BLaER1 (cell line): ENCODE results near the gene UNC5B.

Experiments
- H3K27ac ChIP-seq: shearing (Covaris generic); formaldehyde crosslinking; 2 replicates; pipeline ENCODE4 v1.8.1; 2022
- H3K27me3 ChIP-seq: shearing (Covaris generic); formaldehyde crosslinking; 2 replicates; pipeline ENCODE4 v1.8.1; 2022
- H3K36me3 ChIP-seq: shearing (Covaris generic); formaldehyde crosslinking; 2 replicates; pipeline ENCODE4 v1.8.1; 2022
- H3K4me1 ChIP-seq: shearing (Covaris generic); formaldehyde crosslinking; 2 replicates; pipeline ENCODE4 v1.8.1; 2022
- H3K4me2 ChIP-seq: shearing (Covaris generic); formaldehyde crosslinking; 2 replicates; pipeline ENCODE4 v1.8.1; 2022
- H3K4me3 ChIP-seq: shearing (Covaris generic); formaldehyde crosslinking; 2 replicates; pipeline ENCODE4 v1.8.1; 2022
- H3K9ac ChIP-seq: shearing (Covaris generic); formaldehyde crosslinking; 2 replicates; pipeline ENCODE4 v1.8.1; 2022
- H3K9me3 ChIP-seq: shearing (Covaris generic); formaldehyde crosslinking; 2 replicates; pipeline ENCODE4 v1.8.1; 2022
- H4K20me1 ChIP-seq: shearing (Covaris generic); formaldehyde crosslinking; 2 replicates; pipeline ENCODE4 v1.8.1; 2022
- Cebpa-rat ChIP-seq: shearing (Covaris generic); IDR thresholded peaks from 2 replicates; pipeline ENCODE4 v1.8.1; 2022

The UNC5B gene

DNA sequence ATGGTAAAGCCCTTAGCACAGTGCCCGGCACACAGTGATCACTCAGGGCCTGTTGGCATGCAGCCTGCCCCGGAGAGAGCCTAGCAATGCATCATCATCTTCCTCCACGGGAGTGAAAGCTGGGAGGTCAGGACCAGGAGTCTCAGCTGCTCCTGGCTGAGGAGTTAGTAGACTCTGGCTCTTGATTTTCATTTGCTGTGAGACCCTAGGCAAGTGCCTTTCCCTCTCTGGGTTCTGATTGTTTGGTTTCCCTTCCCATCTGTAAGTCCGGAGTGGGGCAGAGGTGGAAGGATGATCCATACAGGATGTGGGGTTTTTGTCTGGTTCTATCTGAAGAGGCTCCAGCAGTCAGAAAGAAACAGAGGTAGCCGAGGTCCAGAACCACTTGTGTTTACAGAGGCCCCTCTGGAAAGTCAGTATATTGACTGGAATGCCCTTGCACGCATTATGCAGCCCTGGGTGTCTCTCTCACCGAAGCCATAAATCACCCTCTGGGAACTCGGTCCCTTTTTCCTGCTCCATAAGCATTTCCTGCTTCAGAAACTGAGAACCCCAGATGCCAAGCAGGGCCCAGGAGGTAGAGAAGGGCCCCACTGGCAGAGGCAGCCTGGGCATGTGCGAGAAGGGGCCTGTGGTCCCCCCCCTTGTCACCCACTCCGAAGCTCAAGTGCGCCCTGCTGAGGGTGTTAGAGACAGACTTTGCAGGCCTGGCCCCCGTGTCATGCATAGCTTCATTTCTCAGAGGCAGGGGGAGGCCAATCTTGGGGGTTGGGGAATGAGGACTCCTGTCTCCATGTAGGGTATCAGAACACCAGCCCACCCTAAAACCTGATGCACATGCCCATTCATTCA is 8.5 kb downstream of the UNC5B start:
- no peak overlapping the region for H3K4me2 ChIP-seq
- peaks cover 20% of the 10 kb centered on the region for H3K4me1 ChIP-seq
- H3K27me3 ChIP-seq, result peaks cover 33% of the 10 kb centered on the region
- H4K20me1 ChIP-seq, result peaks cover 17% of the 10 kb centered on the region; the same call in 1 of the 2 replicates
- no peak overlapping the region for H3K9ac ChIP-seq
- H3K9me3 ChIP-seq, result no peaks in the 10 kb centered on the region
- H3K36me3 ChIP-seq, result no peaks in the 10 kb centered on the region
- no peak for TF ChIP-seq Cebpa-rat
- H3K4me3 ChIP-seq, result no peak overlapping the region
- H3K27ac ChIP-seq, result no peak overlapping the region

DNA sequence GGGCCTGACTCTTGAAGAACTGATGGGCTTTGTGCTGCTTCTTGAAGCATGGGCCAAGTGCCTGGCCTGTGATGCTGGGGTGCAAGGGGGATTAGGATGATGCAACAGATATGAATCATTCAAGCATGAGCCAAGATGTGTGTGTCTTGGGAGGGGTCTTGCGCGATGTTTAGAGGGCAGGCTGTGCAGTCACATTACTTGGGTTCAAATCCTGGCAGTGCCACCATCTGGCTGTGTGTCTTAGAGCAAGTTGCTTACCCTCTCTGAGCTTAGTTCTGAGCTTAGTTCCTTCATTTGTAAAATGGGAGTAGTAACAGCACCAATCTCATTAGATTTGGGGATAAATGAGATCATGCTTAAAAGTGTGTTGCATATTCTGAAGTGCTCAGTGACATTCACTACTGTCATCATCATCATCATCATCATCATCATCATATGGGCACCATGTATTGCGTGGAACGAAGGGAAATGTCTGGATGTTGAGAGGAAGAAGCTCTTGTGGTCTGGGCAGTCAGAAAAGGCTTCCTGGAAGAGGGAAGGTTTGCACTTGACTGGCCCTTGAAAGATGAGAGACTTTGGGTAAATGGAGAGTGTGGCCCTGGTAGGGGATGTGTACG is 9.3 kb downstream of the UNC5B start:
- Histone ChIP-seq H3K4me3 (no peak overlapping the region), H3K27me3 (peaks cover 26% of the 10 kb centered on the region), H3K27ac (no peak overlapping the region), H4K20me1 (peaks cover 9% of the 10 kb centered on the region; the same call in 1 of the 2 replicates), H3K4me2 (no peak overlapping the region), H3K9ac (no peak overlapping the region), H3K36me3 (no peaks in the 10 kb centered on the region), H3K9me3 (no peaks in the 10 kb centered on the region), H3K4me1 (peaks cover 14% of the 10 kb centered on the region)
- TF ChIP-seq Cebpa-rat, result no peak

DNA sequence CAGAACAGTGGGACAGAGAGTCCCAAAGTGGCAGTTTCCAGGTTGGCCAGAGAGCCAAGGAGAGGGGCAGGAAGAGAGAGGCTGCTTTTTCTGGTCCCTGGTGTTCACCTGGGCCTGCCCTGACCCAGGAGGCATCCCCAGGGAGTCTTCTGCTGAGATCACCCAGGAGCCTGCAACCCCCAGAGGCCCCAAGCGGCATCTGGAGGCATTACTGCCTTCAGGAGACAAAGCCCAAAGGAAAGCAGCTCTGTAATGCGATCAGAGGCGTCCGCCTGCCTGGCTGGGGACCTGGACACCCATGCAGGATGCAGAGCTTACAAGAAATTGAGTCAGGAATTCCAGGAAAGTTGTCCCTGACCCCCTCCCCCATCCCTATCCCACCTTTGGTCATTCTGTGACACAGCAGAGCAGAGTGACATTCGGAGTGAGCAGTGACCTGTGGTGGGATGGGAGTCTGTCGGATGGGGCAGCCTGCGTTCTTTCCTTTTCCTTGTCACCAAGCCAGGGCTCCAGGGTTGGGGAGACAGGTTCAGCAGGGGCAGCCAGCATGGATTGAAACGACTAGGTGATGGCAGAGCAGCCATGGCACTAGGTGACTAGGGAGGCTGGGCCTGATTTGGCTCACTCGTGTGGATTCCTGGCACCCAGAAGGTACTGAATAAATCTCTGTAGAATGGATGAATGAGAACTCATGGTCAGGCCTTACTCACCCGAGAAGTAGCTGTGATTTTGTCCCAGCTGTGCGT is 10.4 kb downstream of the UNC5B start:
- H3K27ac ChIP-seq, result no peak overlapping the region
- H3K27me3 ChIP-seq, result peaks cover 15% of the 10 kb centered on the region
- no peak overlapping the region for H3K9ac ChIP-seq
- H4K20me1 ChIP-seq, result 0 out of 2 replicates have a peak, but pooled peaks cover 7% of the 10 kb centered on the region
- no peak for TF ChIP-seq Cebpa-rat
- H3K4me2 ChIP-seq, result peak overlapping the region; percentile 30; the same call in 1 of the 2 replicates
- no peak overlapping the region for H3K4me3 ChIP-seq
- peaks cover 7% of the 10 kb centered on the region for H3K4me1 ChIP-seq
- no peaks in the 10 kb centered on the region for H3K9me3 ChIP-seq
- no peaks in the 10 kb centered on the region for H3K36me3 ChIP-seq

DNA sequence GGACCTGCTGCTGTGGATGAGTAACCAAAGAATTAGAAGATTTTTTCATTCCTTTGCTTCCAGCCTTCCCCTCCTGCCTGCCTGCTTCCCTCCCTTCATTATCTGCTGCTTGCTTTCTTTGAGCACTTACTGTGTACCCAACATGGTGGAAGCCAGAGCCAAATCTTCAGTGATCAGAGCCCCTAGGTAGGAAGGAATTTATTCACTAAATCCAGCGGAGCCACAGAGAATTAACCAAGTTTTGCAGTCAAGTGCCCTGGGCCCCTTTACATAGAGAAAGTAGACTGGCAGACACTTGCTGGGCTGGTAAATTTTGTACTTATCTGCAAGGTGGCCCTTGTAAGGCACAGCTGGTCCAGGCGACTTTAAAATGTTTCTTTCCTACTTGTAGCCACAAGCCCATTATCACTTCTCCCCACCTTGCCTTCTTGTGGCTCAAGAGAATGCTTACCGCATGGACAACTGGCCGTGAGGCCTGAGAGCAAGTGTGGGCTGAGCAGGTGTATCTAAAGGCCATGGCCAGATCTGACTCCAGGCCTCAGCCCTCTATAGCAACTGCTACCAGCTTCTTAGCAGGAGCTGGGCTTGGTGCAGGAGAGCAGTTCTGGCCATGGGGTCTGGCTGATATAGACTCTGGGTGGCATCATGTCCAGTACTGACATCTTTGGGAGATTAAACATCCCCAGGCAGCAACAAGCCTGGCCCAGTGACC is 11.1 kb downstream of the UNC5B start:
- Histone ChIP-seq H3K4me1 (peaks cover 7% of the 10 kb centered on the region), H3K4me3 (no peak overlapping the region), H3K9me3 (no peaks in the 10 kb centered on the region), H3K9ac (no peak overlapping the region), H4K20me1 (0 out of 2 replicates have a peak, but pooled peaks cover 4% of the 10 kb centered on the region), H3K27ac (no peak overlapping the region), H3K36me3 (no peaks in the 10 kb centered on the region), H3K4me2 (no peak overlapping the region), H3K27me3 (peaks cover 8% of the 10 kb centered on the region)
- no peak for TF ChIP-seq Cebpa-rat

DNA sequence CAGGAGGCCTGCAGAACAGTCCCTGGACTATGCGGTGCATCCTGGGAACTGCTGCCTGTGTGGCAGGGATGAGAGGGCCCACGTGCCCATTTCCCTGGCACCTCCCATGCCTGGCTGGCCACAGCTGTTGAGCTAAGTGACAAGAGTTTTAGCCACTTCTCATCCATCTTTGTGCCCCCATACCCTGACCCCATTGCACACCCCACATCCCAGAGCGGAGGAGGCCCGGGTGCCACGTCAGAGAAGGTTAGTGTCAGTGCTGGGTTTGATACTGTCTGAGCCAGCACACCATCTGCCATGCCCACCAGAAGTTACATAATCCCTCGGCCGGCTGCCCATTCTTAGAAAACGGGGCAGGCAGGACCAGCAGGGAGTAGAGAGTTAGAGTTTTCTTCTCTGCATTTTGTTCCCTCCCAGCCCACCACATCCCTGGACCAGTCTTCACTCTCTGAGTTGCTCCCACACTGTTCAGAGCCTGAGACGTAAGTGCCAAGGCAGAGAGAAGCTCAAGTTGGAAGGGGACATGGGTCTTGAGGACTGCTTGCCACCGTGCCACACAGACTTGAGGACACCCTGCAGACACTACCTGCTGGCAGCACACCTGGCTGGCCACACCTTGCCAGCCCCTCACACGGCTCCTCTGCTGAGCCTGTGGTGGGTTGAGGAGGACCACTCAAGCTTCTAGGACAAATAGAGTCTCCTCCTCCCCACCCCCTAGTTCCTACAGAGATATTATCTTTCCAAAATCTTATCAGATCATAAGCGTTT is 13.1 kb downstream of the UNC5B start:
- no peak overlapping the region for H3K4me3 ChIP-seq
- no peak for TF ChIP-seq Cebpa-rat
- no peaks in the 10 kb centered on the region for H3K9me3 ChIP-seq
- no peaks in the 10 kb centered on the region for H3K27me3 ChIP-seq
- H3K4me2 ChIP-seq, result no peak overlapping the region
- H3K36me3 ChIP-seq, result no peaks in the 10 kb centered on the region
- no peaks in the 10 kb centered on the region for H4K20me1 ChIP-seq
- no peak overlapping the region for H3K27ac ChIP-seq
- H3K9ac ChIP-seq, result no peak overlapping the region
- H3K4me1 ChIP-seq, result peaks cover 7% of the 10 kb centered on the region

DNA sequence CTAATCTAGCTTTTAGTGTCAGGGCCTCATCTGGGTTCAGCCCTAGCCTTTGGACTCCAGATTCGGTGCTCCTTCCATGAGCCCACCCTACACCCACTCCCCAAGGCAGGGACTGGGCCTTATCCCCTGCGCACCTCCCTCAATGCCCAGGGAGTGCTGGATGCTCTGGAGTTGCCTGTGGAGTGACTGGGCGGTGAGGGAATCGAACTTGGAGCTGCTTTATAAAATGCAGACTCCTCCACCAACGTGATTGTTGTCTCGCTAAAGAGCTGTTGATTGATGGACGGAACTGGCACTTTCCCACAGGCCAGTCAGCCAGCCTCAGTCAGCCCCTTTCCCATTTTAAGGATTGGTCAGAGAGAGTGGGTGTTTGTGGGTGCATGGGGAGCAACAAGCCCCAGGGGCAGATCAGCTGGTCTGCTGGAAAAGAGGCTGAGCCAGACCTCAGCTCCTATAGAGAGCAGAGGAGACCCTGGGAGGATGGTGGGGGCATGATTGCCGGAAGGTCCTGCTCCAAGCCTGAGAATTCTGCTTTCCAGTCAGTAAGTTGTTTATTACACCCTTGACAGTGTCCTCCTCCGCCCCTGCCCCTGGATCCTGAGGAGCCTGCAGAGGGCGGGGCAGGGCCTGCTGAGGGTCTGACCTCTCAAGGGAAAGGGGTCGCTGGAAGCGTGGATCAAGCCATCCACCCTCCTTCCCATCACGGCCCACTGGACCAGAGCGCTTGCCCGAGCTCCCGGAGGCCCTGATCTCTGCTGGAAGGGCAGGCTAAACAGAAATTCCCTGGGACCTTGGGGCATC is 16.7 kb downstream of the UNC5B start:
- Histone ChIP-seq H3K4me1 (peaks cover 15% of the 10 kb centered on the region), H4K20me1 (no peaks in the 10 kb centered on the region), H3K27me3 (no peaks in the 10 kb centered on the region), H3K27ac (no peak overlapping the region), H3K4me2 (no peak overlapping the region), H3K36me3 (no peaks in the 10 kb centered on the region), H3K9me3 (no peaks in the 10 kb centered on the region), H3K4me3 (no peak overlapping the region), H3K9ac (no peak overlapping the region)
- TF ChIP-seq Cebpa-rat, result no peak

DNA sequence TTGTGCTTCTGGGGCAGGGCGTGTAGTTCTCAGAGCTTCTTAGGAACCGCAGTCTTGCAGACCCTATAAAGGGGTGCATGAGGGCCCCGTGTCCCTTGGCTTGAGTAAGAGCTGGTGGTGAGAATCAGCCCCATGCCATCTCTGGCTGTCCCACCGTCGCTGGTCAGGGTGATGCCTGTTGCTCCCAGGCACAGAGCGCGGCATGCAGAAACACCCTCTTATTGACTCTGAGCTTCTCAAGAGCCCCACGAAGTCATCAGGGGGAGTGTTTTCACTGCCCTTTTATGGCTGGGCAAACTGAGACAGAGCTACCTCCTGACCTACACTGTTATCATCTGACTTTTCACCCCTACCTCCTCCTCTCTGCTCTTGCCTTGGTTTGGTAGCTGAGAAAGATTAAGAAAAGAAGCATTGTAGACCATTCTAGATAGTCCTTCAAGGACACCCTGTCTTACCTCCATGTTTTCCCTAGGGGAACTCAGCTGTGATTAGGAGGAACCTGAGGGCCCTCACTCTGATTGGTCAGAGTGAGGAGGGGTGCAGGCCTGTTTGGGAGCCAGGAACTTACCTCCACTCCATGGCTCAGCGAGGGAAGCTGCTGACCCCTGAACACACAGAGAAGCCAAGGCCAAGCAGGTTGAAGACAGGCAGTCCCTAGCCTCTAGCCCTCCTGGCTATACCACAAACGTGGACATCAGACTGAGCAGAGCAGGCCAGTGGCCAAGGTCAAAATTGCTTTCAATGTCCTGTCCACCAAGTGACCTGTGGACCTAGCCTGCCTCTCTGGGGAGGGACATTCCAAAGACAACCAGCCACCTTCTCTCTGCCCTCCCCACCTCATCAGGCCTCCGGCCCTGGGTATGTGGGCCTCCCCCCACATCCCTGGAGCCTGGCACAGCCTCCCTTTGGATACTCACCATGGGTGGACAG is 17.6 kb downstream of the UNC5B start:
- H3K27ac ChIP-seq, result no peak overlapping the region
- H3K9ac ChIP-seq, result no peak overlapping the region
- H3K4me2 ChIP-seq, result no peak overlapping the region
- H3K4me3 ChIP-seq, result no peak overlapping the region
- no peaks in the 10 kb centered on the region for H4K20me1 ChIP-seq
- no peaks in the 10 kb centered on the region for H3K9me3 ChIP-seq
- H3K4me1 ChIP-seq, result peaks cover 23% of the 10 kb centered on the region
- H3K36me3 ChIP-seq, result no peaks in the 10 kb centered on the region
- no peaks in the 10 kb centered on the region for H3K27me3 ChIP-seq
- no peak for TF ChIP-seq Cebpa-rat
